K562 (cell line): Measurements from ENCODE around the gene NFIC. TPM values are rescaled to one million over a fixed set of nuclear protein-coding genes. Genes with fewer than 3 reads are reported as not detected.
A peak's percentile ranks its signal among the peaks of the same experiment; 100 is the strongest.

Experiments
- GABPB1 ChIP-seq: sonication (generic); formaldehyde crosslinking; IDR thresholded peaks from 2 replicates; pipeline ENCODE4 v1.8.0; 2022; ENCODE audit warnings: mild to moderate bottlenecking, missing genetic modification reagents
- HNRNPUL1 ChIP-seq: fragments of 200-400 bp; formaldehyde crosslinking; IDR thresholded peaks from 2 replicates; pipeline ENCODE4 v1.6.1; 2017; ENCODE audit warnings: low read length
- JUNB ChIP-seq: fragments of 450-650 bp; formaldehyde crosslinking; conservative IDR thresholded peaks from 2 replicates; pipeline ENCODE4 v1.4.0; 2020; ENCODE audit warnings: mild to moderate bottlenecking
- MAFG ChIP-seq: fragments of 450-650 bp; conservative IDR thresholded peaks from 2 replicates; pipeline ENCODE4 v1.6.1; 2016; ENCODE audit warnings: missing genetic modification characterization, missing compliant biosample characterization
- PML ChIP-seq: IDR thresholded peaks from 2 replicates; pipeline ENCODE4 v1.6.1; 2012; ENCODE audit warnings: low read length, inconsistent platforms
- RFX7 ChIP-seq: fragments of 250-450 bp; sonication (Bioruptor Pico); IDR thresholded peaks from 2 replicates; pipeline ENCODE4 v1.5.1; 2021; ENCODE audit warnings: mild to moderate bottlenecking
- SMARCA5 ChIP-seq: fragments of 450-650 bp; IDR thresholded peaks from 2 replicates; pipeline ENCODE4 v1.6.1; 2016
- SOX6 ChIP-seq: fragments of 450-650 bp; IDR thresholded peaks from 2 replicates; pipeline ENCODE4 v1.6.1; 2014; ENCODE audit warnings: mild to moderate bottlenecking
- SPI1 ChIP-seq: IDR thresholded peaks from 2 replicates; pipeline ENCODE4 v1.6.1; 2011; ENCODE audit warnings: low read depth, low read length, control low read depth, borderline replicate concordance
- ZSCAN29 ChIP-seq: fragments of 450-650 bp; IDR thresholded peaks from 2 replicates; pipeline ENCODE4 v1.6.1; 2017
- polyA plus RNA-seq, 8 experiments: library from polyadenylated mRNA; depleted of rRNA in 4 of 8; stranded (reverse) in 5 of 8; unstranded in 3 of 8; fragments of >200 nt; fragmentation: Nextera tagmentation in 2 of 8; fragmentation: Illumina TruSeq in 1 of 8; extraction: Ambion mirVana in 2 of 8; extraction: Trizol in 1 of 8; gene quantifications; 2 replicates each; pipeline versions ENCODE4 v1.2.1 to v1.2.3, GENCODE V29; 2011 to 2014; ENCODE audit warnings: inconsistent platforms in 1 of 8, missing spikeins in 1 of 8
- total RNA-seq, 7 experiments: library from RNA; depleted of rRNA in 6 of 7; stranded (reverse); fragments of >200 nt in 6 of 7; fragmentation: Illumina TruSeq in 2 of 7; extraction: Trizol in 2 of 7; gene quantifications; 2 replicates each; pipeline versions ENCODE4 v1.2.1 to v1.2.3, GENCODE V29; 2011 to 2021; ENCODE audit warnings: low replicate concordance in 1 of 7
- TF ChIP-seq, protein P1 (sequence below): sonication (generic); formaldehyde crosslinking; IDR thresholded peaks from 2 replicates; pipeline ENCODE4 v1.8.0; 2023; ENCODE audit warnings: mild to moderate bottlenecking, missing genetic modification reagents
- TF ChIP-seq, protein P2 (sequence below): fragments of 450-650 bp; IDR thresholded peaks from 2 replicates; pipeline ENCODE4 v1.6.1; 2018; ENCODE audit not compliant: partially characterized antibody
- TF ChIP-seq, protein P3 (sequence below): fragments of 450-650 bp; conservative IDR thresholded peaks from 2 replicates; pipeline ENCODE4 v1.6.1; 2016; ENCODE audit warnings: missing genetic modification characterization, low read depth, mild to moderate bottlenecking, control low read depth, missing compliant biosample characterization
- TF ChIP-seq, protein P4 (sequence below): fragments of 250-450 bp; sonication (Bioruptor Pico); IDR thresholded peaks from 2 replicates; pipeline ENCODE4 v1.5.0; 2022; ENCODE audit warnings: mild to moderate bottlenecking
- TF ChIP-seq, protein P5 (sequence below): fragments of 450-650 bp; IDR thresholded peaks from 2 replicates; pipeline ENCODE4 v1.6.1; 2016; ENCODE audit warnings: antibody characterized with exemption
- TF ChIP-seq, protein P6 (sequence below): fragments of 450-650 bp; IDR thresholded peaks from 2 replicates; pipeline ENCODE4 v1.6.1; 2016; ENCODE audit warnings: low read depth, mild to moderate bottlenecking, moderate library complexity

NFIC gene
- total and polyA plus RNA-seq, 9 of the 15 experiments (the other 6 are each of a cell fraction or from before 2014, with no cell fraction given) = 0.71 to 62.1 (median 6.9) TPM

DNA sequence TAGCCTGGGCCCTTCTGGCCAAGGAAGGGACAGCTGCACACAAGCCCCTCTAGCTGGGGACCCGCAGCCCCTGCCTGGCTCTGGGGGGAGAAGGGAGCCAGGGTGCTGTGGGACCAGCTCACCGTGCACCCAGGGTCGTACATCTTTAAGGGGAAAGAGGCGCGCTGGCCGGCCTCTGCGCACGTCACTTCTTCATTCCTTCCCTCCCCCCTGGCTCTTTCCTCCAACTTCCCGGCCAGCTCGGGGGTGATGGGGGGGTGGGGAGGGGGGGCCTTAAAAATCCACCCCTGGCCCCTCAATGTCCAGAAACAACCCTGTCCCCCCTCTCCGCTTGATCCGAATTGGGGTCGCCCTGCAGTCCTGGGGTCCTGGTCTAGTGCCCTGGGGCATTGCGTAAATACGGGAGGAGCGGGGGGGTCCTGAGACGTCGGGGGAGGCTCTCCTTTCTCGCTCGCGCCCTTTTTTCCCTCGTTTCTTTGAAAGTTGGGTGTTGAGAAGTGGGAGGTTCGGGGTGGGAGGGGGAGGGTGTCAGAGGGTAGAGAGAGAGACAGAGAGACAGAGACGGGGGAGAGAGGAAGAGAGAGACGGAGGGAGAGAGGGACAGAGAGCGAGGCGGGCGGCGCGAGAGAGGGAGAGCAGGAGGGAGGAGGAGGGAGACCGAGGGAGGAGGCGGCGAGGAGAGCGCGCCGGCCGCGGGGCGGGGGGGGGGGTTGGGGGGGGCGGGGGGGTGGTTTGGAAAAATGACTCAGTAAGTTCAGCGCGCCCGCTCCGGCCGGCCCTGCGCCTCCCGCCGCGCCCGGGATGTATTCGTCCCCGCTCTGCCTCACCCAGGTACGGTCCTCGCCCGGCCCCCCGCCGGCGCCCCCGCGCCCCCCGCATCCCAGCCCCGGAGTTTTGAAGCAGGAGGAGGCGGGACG lies at the start of gene NFIC (continued):
- TF ChIP-seq, protein P1, sequence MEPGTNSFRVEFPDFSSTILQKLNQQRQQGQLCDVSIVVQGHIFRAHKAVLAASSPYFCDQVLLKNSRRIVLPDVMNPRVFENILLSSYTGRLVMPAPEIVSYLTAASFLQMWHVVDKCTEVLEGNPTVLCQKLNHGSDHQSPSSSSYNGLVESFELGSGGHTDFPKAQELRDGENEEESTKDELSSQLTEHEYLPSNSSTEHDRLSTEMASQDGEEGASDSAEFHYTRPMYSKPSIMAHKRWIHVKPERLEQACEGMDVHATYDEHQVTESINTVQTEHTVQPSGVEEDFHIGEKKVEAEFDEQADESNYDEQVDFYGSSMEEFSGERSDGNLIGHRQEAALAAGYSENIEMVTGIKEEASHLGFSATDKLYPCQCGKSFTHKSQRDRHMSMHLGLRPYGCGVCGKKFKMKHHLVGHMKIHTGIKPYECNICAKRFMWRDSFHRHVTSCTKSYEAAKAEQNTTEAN (CRISPR knock-in tag) = no peak
- TF ChIP-seq GABPB1 (CRISPR knock-in tag) = no peak
- no peak for TF ChIP-seq SOX6
- TF ChIP-seq, protein P2, sequence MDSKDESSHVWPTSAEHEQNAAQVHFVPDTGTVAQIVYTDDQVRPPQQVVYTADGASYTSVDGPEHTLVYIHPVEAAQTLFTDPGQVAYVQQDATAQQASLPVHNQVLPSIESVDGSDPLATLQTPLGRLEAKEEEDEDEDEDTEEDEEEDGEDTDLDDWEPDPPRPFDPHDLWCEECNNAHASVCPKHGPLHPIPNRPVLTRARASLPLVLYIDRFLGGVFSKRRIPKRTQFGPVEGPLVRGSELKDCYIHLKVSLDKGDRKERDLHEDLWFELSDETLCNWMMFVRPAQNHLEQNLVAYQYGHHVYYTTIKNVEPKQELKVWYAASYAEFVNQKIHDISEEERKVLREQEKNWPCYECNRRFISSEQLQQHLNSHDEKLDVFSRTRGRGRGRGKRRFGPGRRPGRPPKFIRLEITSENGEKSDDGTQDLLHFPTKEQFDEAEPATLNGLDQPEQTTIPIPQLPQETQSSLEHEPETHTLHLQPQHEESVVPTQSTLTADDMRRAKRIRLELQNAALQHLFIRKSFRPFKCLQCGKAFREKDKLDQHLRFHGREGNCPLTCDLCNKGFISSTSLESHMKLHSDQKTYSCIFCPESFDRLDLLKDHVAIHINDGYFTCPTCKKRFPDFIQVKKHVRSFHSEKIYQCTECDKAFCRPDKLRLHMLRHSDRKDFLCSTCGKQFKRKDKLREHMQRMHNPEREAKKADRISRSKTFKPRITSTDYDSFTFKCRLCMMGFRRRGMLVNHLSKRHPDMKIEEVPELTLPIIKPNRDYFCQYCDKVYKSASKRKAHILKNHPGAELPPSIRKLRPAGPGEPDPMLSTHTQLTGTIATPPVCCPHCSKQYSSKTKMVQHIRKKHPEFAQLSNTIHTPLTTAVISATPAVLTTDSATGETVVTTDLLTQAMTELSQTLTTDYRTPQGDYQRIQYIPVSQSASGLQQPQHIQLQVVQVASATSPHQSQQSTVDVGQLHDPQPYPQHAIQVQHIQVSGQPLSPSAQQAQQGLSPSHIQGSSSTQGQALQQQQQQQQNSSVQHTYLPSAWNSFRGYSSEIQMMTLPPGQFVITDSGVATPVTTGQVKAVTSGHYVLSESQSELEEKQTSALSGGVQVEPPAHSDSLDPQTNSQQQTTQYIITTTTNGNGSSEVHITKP = no peak
- no peak; the same call in 1 of the 2 replicates for TF ChIP-seq SMARCA5
- peak; percentile 8; the same call in 1 of the 2 replicates for TF ChIP-seq SPI1
- TF ChIP-seq, protein P3, sequence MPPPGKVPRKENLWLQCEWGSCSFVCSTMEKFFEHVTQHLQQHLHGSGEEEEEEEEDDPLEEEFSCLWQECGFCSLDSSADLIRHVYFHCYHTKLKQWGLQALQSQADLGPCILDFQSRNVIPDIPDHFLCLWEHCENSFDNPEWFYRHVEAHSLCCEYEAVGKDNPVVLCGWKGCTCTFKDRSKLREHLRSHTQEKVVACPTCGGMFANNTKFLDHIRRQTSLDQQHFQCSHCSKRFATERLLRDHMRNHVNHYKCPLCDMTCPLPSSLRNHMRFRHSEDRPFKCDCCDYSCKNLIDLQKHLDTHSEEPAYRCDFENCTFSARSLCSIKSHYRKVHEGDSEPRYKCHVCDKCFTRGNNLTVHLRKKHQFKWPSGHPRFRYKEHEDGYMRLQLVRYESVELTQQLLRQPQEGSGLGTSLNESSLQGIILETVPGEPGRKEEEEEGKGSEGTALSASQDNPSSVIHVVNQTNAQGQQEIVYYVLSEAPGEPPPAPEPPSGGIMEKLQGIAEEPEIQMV = no peak
- TF ChIP-seq, protein P4, sequence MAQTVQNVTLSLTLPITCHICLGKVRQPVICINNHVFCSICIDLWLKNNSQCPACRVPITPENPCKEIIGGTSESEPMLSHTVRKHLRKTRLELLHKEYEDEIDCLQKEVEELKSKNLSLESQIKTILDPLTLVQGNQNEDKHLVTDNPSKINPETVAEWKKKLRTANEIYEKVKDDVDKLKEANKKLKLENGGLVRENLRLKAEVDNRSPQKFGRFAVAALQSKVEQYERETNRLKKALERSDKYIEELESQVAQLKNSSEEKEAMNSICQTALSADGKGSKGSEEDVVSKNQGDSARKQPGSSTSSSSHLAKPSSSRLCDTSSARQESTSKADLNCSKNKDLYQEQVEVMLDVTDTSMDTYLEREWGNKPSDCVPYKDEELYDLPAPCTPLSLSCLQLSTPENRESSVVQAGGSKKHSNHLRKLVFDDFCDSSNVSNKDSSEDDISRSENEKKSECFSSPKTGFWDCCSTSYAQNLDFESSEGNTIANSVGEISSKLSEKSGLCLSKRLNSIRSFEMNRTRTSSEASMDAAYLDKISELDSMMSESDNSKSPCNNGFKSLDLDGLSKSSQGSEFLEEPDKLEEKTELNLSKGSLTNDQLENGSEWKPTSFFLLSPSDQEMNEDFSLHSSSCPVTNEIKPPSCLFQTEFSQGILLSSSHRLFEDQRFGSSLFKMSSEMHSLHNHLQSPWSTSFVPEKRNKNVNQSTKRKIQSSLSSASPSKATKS (CRISPR knock-in tag) = no peak
- TF ChIP-seq, protein P5, sequence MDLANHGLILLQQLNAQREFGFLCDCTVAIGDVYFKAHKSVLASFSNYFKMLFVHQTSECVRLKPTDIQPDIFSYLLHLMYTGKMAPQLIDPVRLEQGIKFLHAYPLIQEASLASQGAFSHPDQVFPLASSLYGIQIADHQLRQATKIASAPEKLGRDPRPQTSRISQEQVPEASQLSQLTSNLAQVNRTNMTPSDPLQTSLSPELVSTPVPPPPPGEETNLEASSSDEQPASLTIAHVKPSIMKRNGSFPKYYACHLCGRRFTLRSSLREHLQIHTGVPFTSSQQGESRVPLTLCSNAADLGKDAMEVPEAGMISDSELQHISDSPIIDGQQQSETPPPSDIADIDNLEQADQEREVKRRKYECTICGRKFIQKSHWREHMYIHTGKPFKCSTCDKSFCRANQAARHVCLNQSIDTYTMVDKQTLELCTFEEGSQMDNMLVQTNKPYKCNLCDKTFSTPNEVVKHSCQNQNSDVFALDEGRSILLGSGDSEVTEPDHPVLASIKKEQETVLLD = 0 out of 2 replicates have a peak, but pooled peaks have one; percentile 15
- no peak for TF ChIP-seq HNRNPUL1
- TF ChIP-seq PML = 0 out of 2 replicates have a peak, but pooled peaks have one; percentile 28
- no peak for TF ChIP-seq JUNB (CRISPR knock-in tag)
- TF ChIP-seq, protein P6, sequence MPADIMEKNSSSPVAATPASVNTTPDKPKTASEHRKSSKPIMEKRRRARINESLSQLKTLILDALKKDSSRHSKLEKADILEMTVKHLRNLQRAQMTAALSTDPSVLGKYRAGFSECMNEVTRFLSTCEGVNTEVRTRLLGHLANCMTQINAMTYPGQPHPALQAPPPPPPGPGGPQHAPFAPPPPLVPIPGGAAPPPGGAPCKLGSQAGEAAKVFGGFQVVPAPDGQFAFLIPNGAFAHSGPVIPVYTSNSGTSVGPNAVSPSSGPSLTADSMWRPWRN = no peak
- TF ChIP-seq RFX7 = no peak
- TF ChIP-seq MAFG (tag) = no peak
- TF ChIP-seq ZSCAN29 = no peak
